Endodermal cell (in vitro differentiated cells): ENCODE results near the gene ALPL. TPM values are rescaled to one million over a fixed set of nuclear protein-coding genes. Genes with fewer than 3 reads are reported as not detected.

Experiments used
- DNase-seq: peaks from one replicate; pipeline ENCODE4 v3.0.0-alpha.2; 2017
- H3K27ac ChIP-seq: 2 replicates; pipeline ENCODE4 v1.5.1; 2013; ENCODE audit warnings: mild to moderate bottlenecking, low read depth, low read length, moderate library complexity
- H3K27me3 ChIP-seq: 2 replicates; pipeline ENCODE4 v1.6.1; 2013; ENCODE audit warnings: mild to moderate bottlenecking, low read length, moderate library complexity; ENCODE audit not compliant: insufficient read depth, control insufficient read depth, poor library complexity, severe bottlenecking
- H3K36me3 ChIP-seq: 2 replicates; pipeline ENCODE4 v1.7.0; 2013; ENCODE audit warnings: mild to moderate bottlenecking, low read length, moderate library complexity; ENCODE audit not compliant: control insufficient read depth, insufficient read depth
- H3K4me1 ChIP-seq: one replicate; pipeline ENCODE4 v1.7.0; 2013; ENCODE audit warnings: low read length; ENCODE audit not compliant: control insufficient read depth, insufficient read depth
- H3K4me3 ChIP-seq: 2 replicates; pipeline ENCODE4 v1.5.1; 2013; ENCODE audit warnings: mild to moderate bottlenecking, low read length, moderate library complexity
- H3K9ac ChIP-seq: 2 replicates; pipeline ENCODE4 v1.6.1; 2013; ENCODE audit warnings: mild to moderate bottlenecking, low read length, moderate library complexity; ENCODE audit not compliant: poor library complexity, severe bottlenecking; ENCODE audit errors: extremely low read depth
- H3K9me3 ChIP-seq: 2 replicates; pipeline ENCODE4 v1.6.1; 2013; ENCODE audit warnings: mild to moderate bottlenecking, low read length, moderate library complexity; ENCODE audit not compliant: control insufficient read depth
- H3K27ac Mint-ChIP-seq: 2 replicates; pipeline ENCODE4 v1.8.0; 2020; ENCODE audit warnings: mixed read lengths
- H3K27me3 Mint-ChIP-seq: 2 replicates; pipeline ENCODE4 v1.8.0; 2021; ENCODE audit warnings: mild to moderate bottlenecking, mixed read lengths; ENCODE audit not compliant: insufficient read depth
- H3K36me3 Mint-ChIP-seq: 2 replicates; pipeline ENCODE4 v1.8.0; 2020; ENCODE audit warnings: low read depth, mixed read lengths
- H3K4me1 Mint-ChIP-seq: 2 replicates; pipeline ENCODE4 v1.8.0; 2020; ENCODE audit warnings: mixed read lengths
- H3K4me3 Mint-ChIP-seq: 2 replicates; pipeline ENCODE4 v1.8.0; 2020; ENCODE audit warnings: mild to moderate bottlenecking, moderate library complexity, mixed read lengths
- H3K9me3 Mint-ChIP-seq: 2 replicates; pipeline ENCODE4 v1.8.0; 2020; ENCODE audit warnings: mild to moderate bottlenecking, mixed read lengths
- WGBS, 2 experiments: methylation state at CpG; one replicate each; pipeline versions ENCODE4 v1.1.5 to v1.1.7; 2013; ENCODE audit warnings: missing lambda C conversion rate in 2 of 2, mixed read lengths in 1 of 2; ENCODE audit not compliant: insufficient coverage in 1 of 2, insufficient read length in 1 of 2; 5-methylcytosine and 5-hydroxymethylcytosine counted together
- total RNA-seq, 2 donors: library from RNA; stranded (reverse); fragmentation: NEBNext Ultra II Directional in 1 of 2; extraction: Animal tissue kit (Norgen Biotek cat#: 25700) in 1 of 2; gene quantifications; 2 replicates in 1 of 2; 3 replicates in 1 of 2; pipeline ENCODE4 v1.2.1, GENCODE V29; 2021
- TF ChIP-seq, protein P1 (sequence below): fragments of 200-600 bp; sonication (generic); conservative IDR thresholded peaks from 2 replicates; pipeline ENCODE4 v1.5.0; 2021; ENCODE audit warnings: antibody characterized with exemption, mild to moderate bottlenecking

ALPL gene
- total RNA-seq, 2 donors from 2014 or later, result 94.8 to 117 TPM

DNA sequence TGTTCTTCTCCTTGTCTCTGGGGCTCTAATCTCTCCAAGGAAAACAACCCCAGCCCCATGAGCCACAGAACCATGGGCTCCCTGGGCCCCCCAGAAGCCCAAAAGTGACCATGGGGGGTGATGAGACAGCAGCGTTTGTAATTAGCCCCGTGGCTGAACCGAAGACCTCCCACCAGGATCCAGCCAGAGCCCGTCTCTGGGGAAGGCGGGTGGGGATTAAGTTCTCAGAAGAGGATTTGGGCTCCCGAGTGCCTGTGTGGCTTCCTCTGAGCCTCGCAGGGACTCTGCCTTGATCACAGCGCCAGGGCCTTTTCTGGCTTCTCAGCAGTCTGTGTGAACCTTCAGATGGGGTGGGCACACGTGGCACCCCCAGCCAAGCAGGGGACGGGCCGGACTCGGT is 77.0 kb downstream of the ALPL start:
- Histone ChIP-seq H3K4me3 (no peak overlapping the region), H3K9me3 (no peaks in the 10 kb centered on the region), H3K36me3 (no peaks in the 10 kb centered on the region), H3K9ac (no peak overlapping the region), H3K27me3 (no peaks in the 10 kb centered on the region), H3K27ac (no peak overlapping the region), H3K4me1 (peaks cover 5% of the 10 kb centered on the region)
- TF ChIP-seq, protein P1, sequence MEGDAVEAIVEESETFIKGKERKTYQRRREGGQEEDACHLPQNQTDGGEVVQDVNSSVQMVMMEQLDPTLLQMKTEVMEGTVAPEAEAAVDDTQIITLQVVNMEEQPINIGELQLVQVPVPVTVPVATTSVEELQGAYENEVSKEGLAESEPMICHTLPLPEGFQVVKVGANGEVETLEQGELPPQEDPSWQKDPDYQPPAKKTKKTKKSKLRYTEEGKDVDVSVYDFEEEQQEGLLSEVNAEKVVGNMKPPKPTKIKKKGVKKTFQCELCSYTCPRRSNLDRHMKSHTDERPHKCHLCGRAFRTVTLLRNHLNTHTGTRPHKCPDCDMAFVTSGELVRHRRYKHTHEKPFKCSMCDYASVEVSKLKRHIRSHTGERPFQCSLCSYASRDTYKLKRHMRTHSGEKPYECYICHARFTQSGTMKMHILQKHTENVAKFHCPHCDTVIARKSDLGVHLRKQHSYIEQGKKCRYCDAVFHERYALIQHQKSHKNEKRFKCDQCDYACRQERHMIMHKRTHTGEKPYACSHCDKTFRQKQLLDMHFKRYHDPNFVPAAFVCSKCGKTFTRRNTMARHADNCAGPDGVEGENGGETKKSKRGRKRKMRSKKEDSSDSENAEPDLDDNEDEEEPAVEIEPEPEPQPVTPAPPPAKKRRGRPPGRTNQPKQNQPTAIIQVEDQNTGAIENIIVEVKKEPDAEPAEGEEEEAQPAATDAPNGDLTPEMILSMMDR, result no peak
- Mint-ChIP-seq H3K4me1 (peaks cover 27% of the 10 kb centered on the region), H3K4me3 (no peak overlapping the region), H3K27ac (peak overlapping the region; percentile 1), H3K9me3 (peaks cover 2% of the 10 kb centered on the region), H3K36me3 (no peaks in the 10 kb centered on the region), H3K27me3 (peaks cover 6% of the 10 kb centered on the region)
- WGBS, 2 experiments, result 53 to 76% methylated on average over 9 to 12 of the region's 12 CpGs
- DNase-seq, result peak; percentile 70

DNA sequence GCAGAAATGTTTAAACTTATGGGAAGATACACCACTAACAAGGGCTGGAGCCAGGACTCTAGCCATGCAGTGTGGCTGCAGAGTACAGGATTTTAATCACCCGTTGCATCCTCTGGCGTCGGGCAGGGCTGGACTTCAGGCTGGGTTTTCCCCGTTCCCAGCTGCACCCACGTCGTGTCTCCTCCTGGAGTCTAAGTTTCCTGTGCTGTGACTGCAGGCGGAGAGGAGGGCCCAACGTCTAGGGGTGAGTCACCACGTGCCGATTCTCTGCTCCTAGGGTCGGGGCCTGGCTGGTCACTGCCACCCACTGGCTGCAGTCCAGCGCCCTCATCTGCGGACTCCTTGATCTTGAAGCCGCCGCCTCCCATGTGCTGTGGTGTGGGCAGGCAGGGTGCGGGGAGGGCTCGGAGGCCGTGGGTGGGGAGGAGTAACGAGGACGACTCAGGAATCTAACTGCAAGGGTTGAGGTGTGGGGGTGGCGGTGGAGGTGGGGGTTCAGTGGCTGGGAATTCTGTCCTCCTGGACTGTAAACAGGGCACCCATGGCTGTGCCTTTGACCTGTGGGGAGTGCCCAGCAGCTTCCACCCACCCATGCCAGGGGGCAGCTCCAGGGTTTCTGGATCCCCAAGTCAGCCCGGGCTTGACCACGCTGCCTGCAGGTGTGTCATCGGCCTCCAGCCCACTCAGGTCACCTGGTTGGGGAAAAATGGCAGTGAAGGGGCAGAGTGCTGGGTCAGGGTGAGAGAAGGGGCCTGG is 77.8 kb downstream of the ALPL start:
- peaks cover 27% of the 10 kb centered on the region for H3K4me1 Mint-ChIP-seq
- no peak overlapping the region for H3K27ac ChIP-seq
- H3K27ac Mint-ChIP-seq, result peak overlapping the region; percentile 1
- H3K36me3 ChIP-seq, result no peaks in the 10 kb centered on the region
- H3K27me3 ChIP-seq, result no peaks in the 10 kb centered on the region
- H3K4me3 ChIP-seq, result no peak overlapping the region
- no peaks in the 10 kb centered on the region for H3K9me3 ChIP-seq
- no peaks in the 10 kb centered on the region for H3K36me3 Mint-ChIP-seq
- H3K4me3 Mint-ChIP-seq, result no peak overlapping the region
- peaks cover 2% of the 10 kb centered on the region for H3K9me3 Mint-ChIP-seq
- no peak overlapping the region for H3K9ac ChIP-seq
- TF ChIP-seq, protein P1, result no peak
- H3K27me3 Mint-ChIP-seq, result peaks cover 6% of the 10 kb centered on the region
- H3K4me1 ChIP-seq, result peaks cover 5% of the 10 kb centered on the region
- DNase-seq, result peak; percentile 85
- WGBS, 2 experiments, result 62 to 76% methylated on average over 8 to 24 of the region's 24 CpGs

DNA sequence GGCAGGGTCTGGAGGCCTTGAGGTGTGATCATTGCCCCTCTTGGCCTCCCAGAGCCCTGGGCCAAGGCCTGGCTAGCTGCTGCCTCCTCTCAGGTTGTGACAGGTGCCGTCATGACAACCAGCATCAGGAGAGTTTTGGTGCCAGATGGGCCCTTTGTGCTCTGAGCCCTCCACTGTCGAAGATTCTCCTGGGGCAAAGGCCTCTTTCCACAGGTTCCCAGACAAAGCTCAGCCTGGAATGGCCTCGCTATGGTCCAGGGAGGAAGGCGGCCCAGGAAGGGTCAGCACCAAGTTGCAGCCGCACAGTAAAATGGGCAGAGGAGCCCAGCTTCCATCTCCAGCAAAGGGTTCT is 78.4 kb downstream of the ALPL start:
- Histone ChIP-seq H3K9me3 (no peaks in the 10 kb centered on the region), H3K27ac (no peak overlapping the region), H3K36me3 (no peaks in the 10 kb centered on the region), H3K4me3 (no peak overlapping the region), H3K9ac (no peak overlapping the region), H3K4me1 (peaks cover 5% of the 10 kb centered on the region), H3K27me3 (no peaks in the 10 kb centered on the region)
- H3K9me3 Mint-ChIP-seq, result no peaks in the 10 kb centered on the region
- WGBS, 2 experiments, result 79 to 83% methylated on average over 4 to 5 of the region's 5 CpGs
- no peak overlapping the region for H3K4me3 Mint-ChIP-seq
- H3K27me3 Mint-ChIP-seq, result peaks cover 6% of the 10 kb centered on the region
- H3K27ac Mint-ChIP-seq, result no peak overlapping the region
- H3K4me1 Mint-ChIP-seq, result peaks cover 27% of the 10 kb centered on the region
- no peaks in the 10 kb centered on the region for H3K36me3 Mint-ChIP-seq
- TF ChIP-seq, protein P1, result no peak
- DNase-seq, result no peak
